Ovary (tissue), 9 donors: ENCODE measurements around the gene HSD11B1L. TPM values are rescaled to one million over a fixed set of nuclear protein-coding genes. Genes with fewer than 3 reads are reported as not detected.

Experiments used
- DNase-seq, 5 donors: peaks; one replicate each; pipeline ENCODE4 v3.0.0-alpha.2; 2019 to 2020
- H3K27ac ChIP-seq, 2 donors: fragments of 200-600 bp; one replicate each; pipeline versions ENCODE4 v1.5.1 to v1.8.0; 2019 to 2022
- H3K27me3 ChIP-seq: fragments of 200-600 bp; one replicate; pipeline ENCODE4 v1.8.0; 2022
- H3K36me3 ChIP-seq: fragments of 200-600 bp; sonication (generic); one replicate; pipeline ENCODE4 v1.5.1; 2019
- H3K4me1 ChIP-seq: one replicate; pipeline ENCODE4 v1.8.1; 2013; ENCODE audit warnings: mild to moderate bottlenecking, moderate library complexity; ENCODE audit not compliant: insufficient read depth
- H3K4me3 ChIP-seq: fragments of 200-600 bp; sonication (generic); one replicate; pipeline ENCODE4 v1.5.1; 2017
- H3K9me3 ChIP-seq, 2 donors: fragments of 200-600 bp in 1 of 2; sonication (generic) in 1 of 2; one replicate each; pipeline versions ENCODE4 v1.5.1 to v1.8.1; 2013 to 2019; ENCODE audit warnings: mild to moderate bottlenecking in 1 of 2, moderate library complexity in 1 of 2
- EP300 ChIP-seq: sonication (generic); formaldehyde crosslinking; IDR thresholded peaks from one replicate; pipeline ENCODE4 v1.6.1; 2017; ENCODE audit warnings: antibody characterized with exemption
- POLR2A ChIP-seq: fragments of 450-650 bp; IDR thresholded peaks from one replicate; pipeline ENCODE4 v1.6.1; 2017; ENCODE audit warnings: antibody characterized with exemption, mild to moderate bottlenecking, moderate library complexity
- WGBS, 3 donors: extraction: QIAGEN DNeasy Blood & Tissue Kit in 1 of 3; methylation state at CpG; one replicate each; pipeline versions ENCODE4 v1.1.5 to v1.1.7; 2013 to 2017; 5-methylcytosine and 5-hydroxymethylcytosine counted together
- intact Hi-C, 4 donors: fragments of 100-400 bp; cut with DNase I; formaldehyde crosslinking; loops; one replicate each; pipeline versions ENCODE4 v1.11.0 to v1.15.1; 2022 to 2023
- polyA plus RNA-seq, 2 donors: library from polyadenylated mRNA; stranded (reverse); fragments of 200-250 nt in 1 of 2; fragments of 350-450 nt in 1 of 2; fragmentation: Illumina TruSeq in 1 of 2; extraction: RNeasy Lipid Tissue Mini Kit (QIAGEN cat#74804) in 1 of 2; gene quantifications; one replicate each; pipeline ENCODE4 v1.2.3, GENCODE V29; 2013 to 2014
- total RNA-seq, 7 donors: library from RNA; depleted of rRNA in 2 of 7; stranded (reverse); fragments of >200 nt in 2 of 7; fragmentation: NEBNext Ultra II Directional in 3 of 7; extraction: Animal tissue kit (Norgen Biotek cat#: 25700) in 3 of 7; gene quantifications; one replicate each; pipeline versions ENCODE4 v1.1.0 to v1.2.4, GENCODE V29; 2016 to 2023
- TF ChIP-seq, protein P1 (sequence below), 3 donors: fragments of 450-650 bp in 2 of 3; fragments of 200-600 bp in 1 of 3; IDR thresholded peaks; one replicate each; pipeline versions ENCODE4 v1.5.1 to v1.8.0; 2016 to 2022; ENCODE audit warnings: antibody characterized with exemption in 3 of 3, mild to moderate bottlenecking in 1 of 3
- donor health status: DM: no; HTN: no; CAD: no; lungs with moderate emphysema.
- donor health status: DM: no; HTN: no; CAD: no.
- donor health status: Bipolar disorder and iron deficiency.
- donor health status: DM: yes; HTN: yes; CAD: no.
- donor health status: DM: no; HTN: no; CAD: no.
- donor health status: DM: yes; HTN: yes; CAD: no.

HSD11B1L gene
- total and polyA plus RNA-seq, 9 donors: 3.1 to 20.7 (median 8.5) TPM

- Histone ChIP-seq H3K27ac (no peak overlapping the region), H3K4me1 (peaks cover 10% of the 10 kb centered on the region), H3K36me3 (no peaks in the 10 kb centered on the region), H3K4me3 (no peak overlapping the region), H3K27me3 (no peaks in the 10 kb centered on the region), H3K9me3 (no peaks in the 10 kb centered on the region)
- intact Hi-C loops: loop anchor here in 1 of 4 donors (5.0 kb wide), 1 partner anchor 50 kb away; no protein-coding TSS in a partner anchor
- no peak for TF ChIP-seq EP300
- no peak for TF ChIP-seq POLR2A
- no peak for DNase-seq
- WGBS, 3 donors: 81 to 85% (median 85%) methylated on average over 9 to 10 of the region's 10 CpGs
These were observed 3.7 kb upstream of the HSD11B1L start for GRCh38 chr19:5677136-5677535.

GRCh38 chr19:5677580-5677979 is 3.2 kb upstream of the HSD11B1L start:
- TF ChIP-seq, protein P1, sequence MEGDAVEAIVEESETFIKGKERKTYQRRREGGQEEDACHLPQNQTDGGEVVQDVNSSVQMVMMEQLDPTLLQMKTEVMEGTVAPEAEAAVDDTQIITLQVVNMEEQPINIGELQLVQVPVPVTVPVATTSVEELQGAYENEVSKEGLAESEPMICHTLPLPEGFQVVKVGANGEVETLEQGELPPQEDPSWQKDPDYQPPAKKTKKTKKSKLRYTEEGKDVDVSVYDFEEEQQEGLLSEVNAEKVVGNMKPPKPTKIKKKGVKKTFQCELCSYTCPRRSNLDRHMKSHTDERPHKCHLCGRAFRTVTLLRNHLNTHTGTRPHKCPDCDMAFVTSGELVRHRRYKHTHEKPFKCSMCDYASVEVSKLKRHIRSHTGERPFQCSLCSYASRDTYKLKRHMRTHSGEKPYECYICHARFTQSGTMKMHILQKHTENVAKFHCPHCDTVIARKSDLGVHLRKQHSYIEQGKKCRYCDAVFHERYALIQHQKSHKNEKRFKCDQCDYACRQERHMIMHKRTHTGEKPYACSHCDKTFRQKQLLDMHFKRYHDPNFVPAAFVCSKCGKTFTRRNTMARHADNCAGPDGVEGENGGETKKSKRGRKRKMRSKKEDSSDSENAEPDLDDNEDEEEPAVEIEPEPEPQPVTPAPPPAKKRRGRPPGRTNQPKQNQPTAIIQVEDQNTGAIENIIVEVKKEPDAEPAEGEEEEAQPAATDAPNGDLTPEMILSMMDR (IDR thresholded peaks at IDR 0.05): no peak
- TF ChIP-seq EP300: no peak
- TF ChIP-seq POLR2A: no peak
- Histone ChIP-seq H3K4me3 (no peak overlapping the region), H3K36me3 (no peaks in the 10 kb centered on the region), H3K27ac (no peak overlapping the region), H3K27me3 (no peaks in the 10 kb centered on the region), H3K9me3 (no peaks in the 10 kb centered on the region), H3K4me1 (peaks cover 10% of the 10 kb centered on the region)
- no peak for DNase-seq
- intact Hi-C loops: loop anchor here in 1 of 4 donors (5.0 kb wide), 1 partner anchor 50 kb away; no protein-coding TSS in a partner anchor
- 83 to 88% (median 86%) methylated on average over 9 of the region's 9 CpGs for WGBS, 3 donors

GRCh38 chr19:5678071-5678718 is 2.6 kb upstream of the HSD11B1L start:
- DNase-seq: peak in 1 of 5 donors; percentile 41
- intact Hi-C loops: loop anchor here in 1 of 4 donors (5.0 kb wide), 1 partner anchor 51 kb away; no protein-coding TSS in a partner anchor
- H3K27me3 ChIP-seq: no peaks in the 10 kb centered on the region
- no peak overlapping the region for H3K27ac ChIP-seq
- no peaks in the 10 kb centered on the region for H3K9me3 ChIP-seq
- no peak for TF ChIP-seq POLR2A
- H3K36me3 ChIP-seq: no peaks in the 10 kb centered on the region
- no peak overlapping the region for H3K4me3 ChIP-seq
- WGBS, 3 donors: 81 to 90% (median 86%) methylated on average over 17 to 22 of the region's 22 CpGs
- H3K4me1 ChIP-seq: peaks cover 10% of the 10 kb centered on the region

GRCh38 chr19:5679289-5680083 is 1.3 kb upstream of the HSD11B1L start:
- no peaks in the 10 kb centered on the region for H3K36me3 ChIP-seq
- intact Hi-C loops: loop anchor here in 2 of 4 donors (5.0 to 10.0 kb wide), 2 partner anchors 52 to 55 kb away; partner anchors contain the start of genes SAFB (in 1 of the 2) and SAFB2 (in 1 of the 2)
- H3K4me1 ChIP-seq: peaks cover 10% of the 10 kb centered on the region
- 15 to 21% (median 17%) methylated on average over 26 of the region's 26 CpGs for WGBS, 3 donors
- H3K27me3 ChIP-seq: no peaks in the 10 kb centered on the region
- DNase-seq: peak in 3 of 5 donors; percentile 41 to 63 (median 63)
- TF ChIP-seq POLR2A (no peak), EP300 (no peak)
- TF ChIP-seq, protein P1 (IDR thresholded peaks at IDR 0.05): no peak
- peak overlapping the region; percentile 94 for H3K4me3 ChIP-seq
- H3K9me3 ChIP-seq: no peaks in the 10 kb centered on the region
- H3K27ac ChIP-seq: peak overlapping the region in 1 of 2 donors; percentile 88

- H3K27ac ChIP-seq: peak overlapping the region in 1 of 2 donors; percentile 88
- H3K4me1 ChIP-seq: peaks cover 10% of the 10 kb centered on the region
- peak overlapping the region; percentile 94 for H3K4me3 ChIP-seq
- H3K9me3 ChIP-seq: no peaks in the 10 kb centered on the region
- intact Hi-C loops: loop anchor here in 1 of 4 donors (10.0 kb wide), 1 partner anchor 55 kb away; the partner anchor contains the start of genes SAFB and SAFB2
- WGBS, 3 donors: 0 to 1% (median 1%) methylated on average over 23 of the region's 23 CpGs
- TF ChIP-seq, protein P1 (IDR thresholded peaks at IDR 0.05): no peak
- TF ChIP-seq POLR2A (peak; percentile 12), EP300 (no peak)
- no peaks in the 10 kb centered on the region for H3K36me3 ChIP-seq
- no peak for DNase-seq
- no peaks in the 10 kb centered on the region for H3K27me3 ChIP-seq
These were observed 767 bp upstream of the HSD11B1L start for GRCh38 chr19:5680084-5680436.
